ES-I3 (cell line): ENCODE measurements around the gene RBMS3.

Experiments
- H3K36me3 ChIP-seq: 2 replicates; pipeline ENCODE4 v1.6.1; 2013; ENCODE audit warnings: mild to moderate bottlenecking, low read length, control low read depth, moderate library complexity; ENCODE audit not compliant: insufficient read depth
- H3K4me1 ChIP-seq: 2 replicates; pipeline ENCODE4 v1.6.1; 2013; ENCODE audit warnings: mild to moderate bottlenecking, control low read depth, low read length; ENCODE audit not compliant: insufficient read depth
- H3K9ac ChIP-seq: 2 replicates; pipeline ENCODE4 v1.6.1; 2013; ENCODE audit warnings: low read depth, mild to moderate bottlenecking, low read length, moderate library complexity
- H3K9me3 ChIP-seq: 2 replicates; pipeline ENCODE4 v1.6.1; 2013; ENCODE audit warnings: mild to moderate bottlenecking, low read length, moderate library complexity; ENCODE audit not compliant: control insufficient read depth, insufficient read depth

Gene RBMS3

DNA sequence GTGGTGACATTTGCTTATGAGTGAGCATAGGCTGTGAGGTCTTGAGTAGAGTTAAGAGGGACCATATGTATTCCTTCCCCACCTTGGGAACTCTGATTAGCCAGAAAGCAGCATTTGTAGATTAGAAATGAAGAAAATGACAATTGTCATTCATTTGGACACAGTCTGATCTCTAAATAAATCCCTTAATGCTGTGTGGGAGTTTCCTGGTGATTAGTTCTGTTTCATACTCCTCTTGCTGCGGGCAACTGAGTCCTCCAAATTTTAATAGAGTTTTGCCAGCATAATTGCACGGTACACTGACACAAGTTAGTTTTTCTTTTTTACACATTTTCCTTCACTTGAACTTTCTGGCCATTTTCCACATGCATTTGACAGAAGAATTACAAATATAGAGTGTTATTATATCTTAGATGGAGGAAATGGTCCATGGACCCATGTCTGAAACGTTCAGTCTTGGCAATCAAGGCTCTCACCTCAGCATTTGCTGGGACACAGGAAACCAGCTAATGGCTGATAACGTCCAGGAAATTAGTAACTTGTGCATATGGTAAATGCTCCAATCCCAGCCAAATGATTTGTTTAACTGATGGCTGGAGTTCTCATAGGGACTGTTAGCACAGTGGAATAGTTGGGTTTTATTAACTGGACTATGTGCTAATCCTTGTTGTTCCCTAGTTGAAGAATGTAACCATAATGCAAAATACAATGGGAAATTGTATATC is 321.2 kb downstream of the RBMS3 start:
- Histone ChIP-seq H3K9ac (no peak overlapping the region), H3K9me3 (no peaks in the 10 kb centered on the region), H3K36me3 (no peaks in the 10 kb centered on the region), H3K4me1 (no peaks in the 10 kb centered on the region)

DNA sequence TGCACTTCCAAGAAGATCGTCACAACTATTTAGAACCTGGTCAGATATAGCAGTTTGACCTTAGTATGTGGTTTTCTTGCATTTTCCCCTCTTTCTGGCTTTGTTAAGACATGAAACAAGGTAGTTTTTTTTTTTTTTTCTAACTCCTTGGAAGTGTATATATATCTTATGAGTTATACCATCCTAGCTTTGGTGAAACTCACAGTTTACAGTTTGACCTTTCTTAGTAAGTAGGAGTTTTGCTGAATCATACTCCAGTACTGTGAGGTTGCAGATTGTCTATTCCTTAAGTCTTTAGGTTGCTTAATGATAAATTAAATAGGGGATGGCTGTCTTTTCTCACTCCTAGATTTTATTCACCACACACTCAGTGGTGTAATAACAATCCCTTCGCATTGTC is 325.0 kb downstream of the RBMS3 start:
- Histone ChIP-seq H3K36me3 (no peaks in the 10 kb centered on the region), H3K4me1 (no peaks in the 10 kb centered on the region), H3K9me3 (no peaks in the 10 kb centered on the region)

DNA sequence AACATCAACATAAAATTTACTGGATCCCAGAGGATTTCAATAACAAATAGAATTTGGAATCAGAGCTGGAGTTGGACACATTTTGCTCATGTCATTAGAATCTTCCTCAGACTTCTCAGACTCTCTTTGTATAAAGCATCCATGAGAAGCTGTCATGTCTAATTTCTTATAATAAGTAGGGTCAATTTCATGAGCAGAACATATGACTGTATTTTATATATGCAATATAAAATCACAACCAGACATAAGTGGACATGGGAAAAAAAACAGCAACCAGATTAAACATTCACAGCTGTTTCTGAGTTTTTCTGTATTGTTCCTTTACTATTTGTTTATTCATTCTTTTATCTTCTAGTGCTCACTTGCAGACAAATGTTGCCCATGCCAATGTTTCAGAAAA is 325.5 kb downstream of the RBMS3 start:
- H3K9me3 ChIP-seq, result no peaks in the 10 kb centered on the region
- no peaks in the 10 kb centered on the region for H3K36me3 ChIP-seq
- no peak overlapping the region for H3K9ac ChIP-seq
- no peaks in the 10 kb centered on the region for H3K4me1 ChIP-seq

More for the DNA sequence above, 325.0 kb downstream of the RBMS3 start:
- H3K9ac ChIP-seq, result no peak overlapping the region

DNA sequence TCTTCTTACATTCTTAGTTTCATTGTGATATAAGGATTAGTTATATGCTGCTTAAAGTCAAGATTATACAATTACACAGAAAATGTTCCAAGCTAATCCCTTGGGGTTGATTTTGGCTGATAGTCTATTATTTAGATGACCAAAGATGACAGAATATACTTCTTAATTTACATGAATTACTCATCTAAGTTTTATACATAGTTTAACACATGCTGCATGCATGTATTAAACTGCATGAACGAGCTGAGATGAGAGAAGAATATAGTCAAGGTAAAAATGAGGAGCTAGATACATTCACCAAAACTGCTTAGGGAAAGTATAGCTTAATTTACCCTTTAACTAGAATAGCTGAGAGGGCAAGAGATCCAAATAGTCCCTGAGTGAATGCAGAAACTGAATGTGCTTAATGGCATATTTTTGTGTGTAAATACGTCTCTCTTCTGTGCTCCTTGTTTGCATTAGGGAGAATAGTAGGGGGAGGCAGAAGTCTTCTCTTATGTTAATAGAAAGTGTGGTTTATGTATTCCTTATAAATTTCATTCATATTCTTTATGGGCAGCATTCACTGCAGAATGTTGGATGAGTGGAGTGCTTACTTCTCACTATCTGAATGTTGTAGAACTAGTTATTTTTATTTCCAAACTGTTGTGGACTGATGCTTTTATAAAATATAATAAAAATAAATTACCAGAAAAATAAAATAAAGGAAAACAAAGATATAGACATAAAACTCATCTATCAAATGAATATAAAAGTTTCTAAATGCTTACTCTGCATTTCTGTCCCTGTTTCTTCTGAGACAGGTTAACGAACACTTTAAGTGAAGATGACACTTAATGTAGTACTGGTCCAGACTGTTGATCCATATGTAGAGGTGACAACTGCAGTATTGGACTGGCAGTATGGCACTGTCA is 327.8 kb downstream of the RBMS3 start:
- Histone ChIP-seq H3K9ac (no peak overlapping the region), H3K9me3 (no peaks in the 10 kb centered on the region), H3K4me1 (no peaks in the 10 kb centered on the region), H3K36me3 (no peaks in the 10 kb centered on the region)

DNA sequence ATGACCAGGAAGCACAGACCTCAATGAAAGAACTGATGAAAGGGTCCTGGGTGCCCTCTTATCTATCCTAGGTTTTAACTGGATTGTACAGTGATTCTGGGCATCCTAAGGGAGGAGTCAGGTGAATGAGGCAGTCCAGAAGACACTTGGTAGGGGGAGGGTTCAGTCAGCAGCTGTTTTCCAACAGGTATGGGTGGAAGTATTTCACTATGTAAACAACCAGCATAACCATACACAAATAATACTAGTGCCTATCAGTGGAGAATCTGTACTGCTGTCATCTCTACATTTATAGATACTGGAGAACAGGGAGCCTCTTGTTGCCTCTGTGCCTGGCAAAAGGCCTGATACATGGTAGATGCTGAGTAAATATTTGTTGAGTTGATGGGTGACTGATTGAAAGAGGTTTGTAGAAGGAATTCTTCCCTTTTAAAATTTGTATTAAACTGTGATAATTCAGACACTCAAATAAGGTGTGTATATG is 328.5 kb downstream of the RBMS3 start:
- Histone ChIP-seq H3K9ac (no peak overlapping the region), H3K9me3 (no peaks in the 10 kb centered on the region), H3K4me1 (no peaks in the 10 kb centered on the region), H3K36me3 (no peaks in the 10 kb centered on the region)

DNA sequence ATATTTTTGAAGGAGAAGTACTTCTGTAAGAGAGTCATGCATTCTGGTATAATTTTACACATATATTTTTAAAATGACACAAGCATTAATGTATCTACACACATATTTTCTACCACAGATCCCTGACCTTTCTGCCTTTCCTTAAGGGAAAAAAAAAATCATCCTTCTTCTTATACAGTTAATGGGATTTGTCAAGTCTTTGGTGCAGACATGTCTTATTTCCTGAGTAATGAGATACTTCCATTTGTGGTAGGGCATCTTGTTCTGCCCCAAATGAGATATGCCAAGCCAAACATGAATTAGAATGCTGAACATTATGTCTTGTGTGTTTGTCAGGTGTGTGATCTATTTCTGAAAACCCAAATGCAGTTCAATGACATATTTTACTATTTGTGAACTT is 329.9 kb downstream of the RBMS3 start:
- H3K9me3 ChIP-seq, result no peaks in the 10 kb centered on the region
- H3K4me1 ChIP-seq, result no peaks in the 10 kb centered on the region
- H3K9ac ChIP-seq, result no peak overlapping the region
- no peaks in the 10 kb centered on the region for H3K36me3 ChIP-seq

DNA sequence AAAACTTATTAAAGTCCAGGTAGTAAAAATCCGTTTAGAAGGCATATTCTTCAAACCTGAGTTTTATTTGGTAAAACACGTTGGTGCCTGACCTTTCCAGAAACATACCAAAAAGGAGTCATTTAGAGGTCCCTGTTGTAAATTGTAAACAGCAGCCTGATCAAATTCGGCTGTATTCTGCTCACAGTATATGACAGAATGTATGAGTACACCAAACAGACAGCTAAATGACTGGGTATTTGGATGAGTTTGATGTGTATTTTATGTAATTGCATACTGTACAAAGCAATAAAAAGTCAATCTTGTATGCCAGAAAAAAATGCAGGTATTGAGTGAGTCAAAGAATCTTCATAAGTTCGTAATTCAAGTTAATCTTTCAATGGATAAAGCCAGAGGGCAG is 330.4 kb downstream of the RBMS3 start:
- no peak overlapping the region for H3K9ac ChIP-seq
- no peaks in the 10 kb centered on the region for H3K4me1 ChIP-seq
- no peaks in the 10 kb centered on the region for H3K9me3 ChIP-seq
- no peaks in the 10 kb centered on the region for H3K36me3 ChIP-seq

DNA sequence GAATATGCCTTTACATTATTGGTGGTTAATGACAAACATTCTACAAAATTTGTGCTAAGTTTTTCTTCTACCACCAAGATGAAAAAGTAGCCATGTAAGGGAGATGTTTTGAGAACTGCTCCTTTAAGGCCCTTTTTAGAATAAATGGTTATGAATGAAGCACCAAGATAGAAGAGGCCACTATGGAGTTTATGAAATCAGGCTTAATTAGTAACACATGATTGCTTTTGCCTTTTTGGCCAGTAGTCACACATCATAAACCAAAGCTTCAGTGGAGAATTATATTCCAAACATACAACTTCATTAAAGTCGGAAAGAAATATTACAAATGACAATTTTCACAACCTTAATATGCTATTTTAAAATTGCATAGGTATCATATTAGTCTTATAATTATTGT is 331.7 kb downstream of the RBMS3 start:
- Histone ChIP-seq H3K36me3 (no peaks in the 10 kb centered on the region), H3K9me3 (no peaks in the 10 kb centered on the region), H3K9ac (no peak overlapping the region), H3K4me1 (no peaks in the 10 kb centered on the region)

DNA sequence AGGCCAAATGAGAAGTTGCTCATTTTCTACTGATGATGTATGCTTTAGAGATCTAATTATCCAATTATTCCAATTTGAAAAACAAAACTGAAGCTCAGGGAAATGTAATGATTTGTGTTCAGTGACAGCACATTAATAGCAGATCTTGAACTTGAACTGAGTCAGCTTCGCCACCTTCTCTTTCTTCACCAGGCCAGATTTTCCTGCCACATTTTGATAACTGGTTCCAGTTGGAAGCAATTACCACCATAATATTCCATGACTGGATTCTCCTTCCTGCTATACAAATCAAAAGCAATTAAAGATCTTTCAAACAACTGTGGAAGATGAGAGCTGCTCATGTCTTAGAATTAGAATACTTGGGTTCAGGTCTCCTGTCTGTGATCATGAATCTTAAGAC is 334.1 kb downstream of the RBMS3 start:
- H3K4me1 ChIP-seq, result no peaks in the 10 kb centered on the region
- no peaks in the 10 kb centered on the region for H3K9me3 ChIP-seq
- no peak overlapping the region for H3K9ac ChIP-seq
- H3K36me3 ChIP-seq, result no peaks in the 10 kb centered on the region

DNA sequence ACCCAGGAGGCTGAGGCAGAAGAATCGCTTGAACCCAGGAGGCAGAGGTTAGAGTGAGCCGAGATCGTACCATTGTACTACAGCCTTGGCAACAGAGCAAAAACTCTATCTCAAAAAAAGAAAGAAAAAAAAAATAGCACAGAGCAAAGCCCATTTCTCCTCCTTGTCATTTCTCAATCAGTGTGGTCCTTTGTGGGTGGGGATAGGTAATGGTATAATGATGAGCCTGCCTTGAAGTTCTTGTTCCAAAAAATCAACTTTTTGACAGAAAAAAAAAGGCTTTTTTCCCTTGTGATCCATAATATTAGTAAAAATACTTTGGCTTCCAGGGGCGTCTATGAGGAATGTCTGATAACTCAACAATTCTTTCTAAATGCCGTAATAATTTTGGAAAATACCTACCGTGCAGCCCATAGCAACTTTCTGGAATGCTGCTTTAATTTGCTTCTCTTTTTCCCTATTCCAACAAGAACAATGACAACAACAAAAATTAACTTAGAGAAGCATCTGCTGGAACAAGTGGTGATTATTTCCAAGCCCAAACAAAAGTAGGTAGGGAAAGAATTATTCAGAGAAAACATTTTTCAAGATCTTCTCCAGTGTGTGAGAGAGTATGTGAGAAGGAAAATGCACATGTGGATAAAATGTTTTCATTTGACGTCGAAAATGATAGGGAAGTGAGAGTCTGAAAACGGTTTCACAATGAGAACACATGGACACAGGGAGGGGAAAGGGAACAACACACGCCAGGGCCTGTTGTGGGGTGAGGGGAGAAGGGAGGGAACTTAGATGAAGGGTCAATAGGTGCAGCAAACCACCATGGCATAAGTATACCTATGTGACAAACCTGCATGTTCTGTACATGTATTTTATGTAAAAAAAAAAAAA is 337.8 kb downstream of the RBMS3 start:
- Histone ChIP-seq H3K9me3 (no peaks in the 10 kb centered on the region), H3K36me3 (no peaks in the 10 kb centered on the region), H3K9ac (no peak overlapping the region), H3K4me1 (no peaks in the 10 kb centered on the region)

DNA sequence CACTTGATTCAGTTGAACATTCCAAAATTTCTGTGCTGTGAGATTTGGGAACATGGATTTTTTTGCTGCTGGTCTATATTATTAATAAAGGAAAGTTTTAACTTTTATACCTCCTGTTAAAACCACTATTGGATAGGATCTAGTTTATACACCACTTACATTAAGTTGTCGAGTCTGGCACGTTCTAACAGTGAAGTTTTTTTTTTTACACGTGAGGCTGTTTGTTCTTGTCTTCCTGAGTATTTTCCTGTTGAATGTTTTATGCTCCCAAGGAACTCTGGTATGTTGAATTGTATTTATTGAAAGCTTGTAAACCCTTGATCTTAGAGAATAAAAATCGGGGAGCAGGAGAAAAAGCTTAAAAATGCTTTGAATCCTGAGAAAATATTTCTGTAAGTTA is 338.8 kb downstream of the RBMS3 start:
- Histone ChIP-seq H3K9me3 (no peaks in the 10 kb centered on the region), H3K9ac (no peak overlapping the region), H3K36me3 (no peaks in the 10 kb centered on the region), H3K4me1 (no peaks in the 10 kb centered on the region)

DNA sequence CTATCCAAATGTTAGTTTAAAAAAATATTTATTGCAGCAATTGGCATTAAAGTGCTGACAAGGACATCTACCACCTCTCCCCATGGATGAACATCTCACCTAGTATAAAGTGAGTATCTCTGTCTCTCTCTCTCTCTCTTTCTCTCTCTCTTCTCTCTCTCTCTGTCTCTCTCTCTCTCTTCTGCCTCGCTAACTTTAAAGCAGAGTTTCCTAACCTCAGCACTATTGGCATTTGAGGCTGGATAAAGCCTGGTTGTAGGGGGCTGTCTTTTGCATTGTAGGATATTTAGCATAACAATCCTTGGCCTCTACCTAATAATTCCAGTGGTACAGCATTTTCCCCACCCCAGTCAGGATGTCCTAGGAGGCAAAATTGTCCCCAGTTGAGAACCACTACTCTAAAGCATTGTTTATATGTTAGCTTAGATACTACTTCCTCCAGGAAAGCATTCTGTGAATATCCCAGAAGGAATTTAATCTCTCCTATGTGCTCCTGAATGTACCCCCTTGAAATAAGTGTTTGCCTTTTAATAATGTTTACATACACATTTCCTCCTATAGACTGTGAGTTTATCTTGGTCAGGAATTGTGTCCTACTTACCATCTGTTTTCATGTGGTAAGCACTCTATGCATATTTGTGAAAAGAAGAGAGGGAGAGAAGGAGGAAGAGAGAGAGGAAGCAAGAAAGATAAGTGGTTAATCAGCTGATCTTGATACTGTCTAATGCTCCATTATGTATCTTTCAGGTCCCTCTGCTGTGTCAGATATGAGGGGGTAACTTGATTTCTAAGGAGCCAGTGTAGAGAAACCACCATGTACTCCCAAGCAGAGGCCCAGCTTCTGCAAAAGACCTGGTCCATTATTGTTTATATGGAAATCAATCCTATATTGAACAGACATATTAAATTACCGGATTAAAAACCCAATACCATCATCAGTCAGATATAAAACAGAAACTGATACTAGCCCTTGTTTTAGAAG is 346.6 kb downstream of the RBMS3 start:
- no peaks in the 10 kb centered on the region for H3K36me3 ChIP-seq
- no peak overlapping the region for H3K9ac ChIP-seq
- H3K4me1 ChIP-seq, result peaks cover 16% of the 10 kb centered on the region
- H3K9me3 ChIP-seq, result no peaks in the 10 kb centered on the region

DNA sequence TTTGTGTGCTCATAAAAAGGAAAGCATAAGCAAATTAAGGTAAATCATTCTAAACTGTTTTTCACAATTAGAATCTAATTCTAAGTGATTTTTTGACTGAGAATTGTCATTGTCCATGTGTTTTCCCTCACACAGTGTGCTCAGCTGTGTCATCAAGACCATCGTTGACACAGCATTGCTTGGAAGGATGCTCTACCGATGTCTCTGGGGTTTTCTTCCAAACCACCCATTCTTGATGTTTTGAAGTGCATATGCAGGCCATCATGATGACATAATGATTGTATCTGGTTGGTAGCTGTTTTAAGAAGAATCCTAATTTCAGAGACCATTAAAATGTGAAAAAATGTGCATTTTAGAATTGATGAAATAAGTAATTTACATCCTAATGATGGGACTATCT is 347.9 kb downstream of the RBMS3 start:
- Histone ChIP-seq H3K9ac (no peak overlapping the region), H3K9me3 (no peaks in the 10 kb centered on the region), H3K4me1 (peaks cover 16% of the 10 kb centered on the region), H3K36me3 (no peaks in the 10 kb centered on the region)
